ENCODE results near the gene RAB12. TPM values are rescaled to one million over a fixed set of nuclear protein-coding genes. Genes with fewer than 3 reads are reported as not detected.

RAB12 gene
- total and polyA plus RNA-seq, 2 donors from 2014 or later, result 37.7 to 46.7 TPM

GRCh38 chr18:8632386-8632785 lies 23.1 kb downstream of the RAB12 start:
- DNase-seq (no peak), FAIRE-seq (no peak)
- H3K9me3 ChIP-seq (ENCODE audit: control insufficient read depth in 2 of 3, insufficient read depth in 1 of 3, low read length in 3 of 3), result no peaks in the 10 kb centered on the region
- H3K27me3 ChIP-seq (ENCODE audit: control insufficient read depth, insufficient read depth, low read length), result no peaks in the 10 kb centered on the region
- no peak overlapping the region for H3K27ac ChIP-seq (ENCODE audit: low read depth in 2 of 2, low read length in 2 of 2)
- intact Hi-C loops (cut with DNase I), result no loop called here
- no peak overlapping the region for H3K9ac ChIP-seq (ENCODE audit: low read length in 3 of 3)
- no peaks in the 10 kb centered on the region for H3K4me1 ChIP-seq (ENCODE audit: control insufficient read depth in 2 of 3, insufficient read depth in 2 of 3, low read depth in 1 of 3, low read length in 3 of 3)
- TF ChIP-seq CTCF (IDR thresholded peaks at IDR 0.05; ENCODE audit: borderline replicate concordance, extremely low read depth, insufficient read depth), result no peak
- H3K36me3 ChIP-seq (ENCODE audit: control insufficient read depth in 2 of 3, insufficient read depth in 3 of 3, low read length in 3 of 3), result peaks cover 8 to 37% (median 28%) of the 10 kb centered on the region in 3 donors
- H3K4me3 ChIP-seq (ENCODE audit: low read length in 3 of 3), result no peak overlapping the region

DNA sequence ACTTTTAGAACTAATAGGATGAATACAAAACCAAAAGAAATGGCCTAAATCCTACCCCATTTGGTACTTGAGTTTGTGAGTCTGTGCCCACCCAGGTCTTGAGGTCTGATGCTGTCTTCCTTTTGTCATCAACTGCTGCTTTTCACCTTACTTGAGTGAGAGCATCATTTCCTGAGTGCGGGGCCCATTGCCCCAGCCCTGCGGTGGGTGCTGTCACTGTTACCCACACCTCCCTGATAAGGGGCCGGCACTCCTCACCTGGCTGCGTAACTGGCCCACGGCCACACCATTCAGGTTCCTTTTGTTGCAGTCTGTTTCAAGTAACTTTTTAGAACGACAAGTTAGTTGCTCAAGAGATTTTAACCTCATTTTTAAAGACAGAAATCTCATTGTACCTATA lies 25.3 kb downstream of the RAB12 start:
- no peak overlapping the region for H3K27ac ChIP-seq (ENCODE audit: low read depth in 2 of 2, low read length in 2 of 2)
- no peaks in the 10 kb centered on the region for H3K4me1 ChIP-seq (ENCODE audit: control insufficient read depth in 2 of 3, insufficient read depth in 2 of 3, low read depth in 1 of 3, low read length in 3 of 3)
- H3K4me3 ChIP-seq (ENCODE audit: low read length in 3 of 3), result no peak overlapping the region
- no peak for TF ChIP-seq CTCF (IDR thresholded peaks at IDR 0.05; ENCODE audit: borderline replicate concordance, extremely low read depth, insufficient read depth)
- peaks cover 13 to 48% (median 36%) of the 10 kb centered on the region in 3 donors for H3K36me3 ChIP-seq (ENCODE audit: control insufficient read depth in 2 of 3, insufficient read depth in 3 of 3, low read length in 3 of 3)
- FAIRE-seq (no peak), DNase-seq (no peak)
- intact Hi-C loops (cut with DNase I), result no loop called here
- H3K9me3 ChIP-seq (ENCODE audit: control insufficient read depth in 2 of 3, insufficient read depth in 1 of 3, low read length in 3 of 3), result no peaks in the 10 kb centered on the region
- H3K9ac ChIP-seq (ENCODE audit: low read length in 3 of 3), result no peak overlapping the region
- no peaks in the 10 kb centered on the region for H3K27me3 ChIP-seq (ENCODE audit: control insufficient read depth, insufficient read depth, low read length)

- peaks cover 16 to 53% (median 40%) of the 10 kb centered on the region in 3 donors for H3K36me3 ChIP-seq (ENCODE audit: control insufficient read depth in 2 of 3, insufficient read depth in 3 of 3, low read length in 3 of 3)
- H3K4me1 ChIP-seq (ENCODE audit: control insufficient read depth in 2 of 3, insufficient read depth in 2 of 3, low read depth in 1 of 3, low read length in 3 of 3), result no peaks in the 10 kb centered on the region
- intact Hi-C loops (cut with DNase I), result no loop called here
- H3K27ac ChIP-seq (ENCODE audit: low read depth in 2 of 2, low read length in 2 of 2), result no peak overlapping the region
- TF ChIP-seq CTCF (IDR thresholded peaks at IDR 0.05; ENCODE audit: borderline replicate concordance, extremely low read depth, insufficient read depth), result no peak
- no peak overlapping the region for H3K4me3 ChIP-seq (ENCODE audit: low read length in 3 of 3)
- DNase-seq (no peak), FAIRE-seq (no peak)
- H3K27me3 ChIP-seq (ENCODE audit: control insufficient read depth, insufficient read depth, low read length), result no peaks in the 10 kb centered on the region
- no peaks in the 10 kb centered on the region for H3K9me3 ChIP-seq (ENCODE audit: control insufficient read depth in 2 of 3, insufficient read depth in 1 of 3, low read length in 3 of 3)
- no peak overlapping the region for H3K9ac ChIP-seq (ENCODE audit: low read length in 3 of 3)
Measured at GRCh38 chr18:8635087-8635486, 25.9 kb downstream of the RAB12 start.

DNA sequence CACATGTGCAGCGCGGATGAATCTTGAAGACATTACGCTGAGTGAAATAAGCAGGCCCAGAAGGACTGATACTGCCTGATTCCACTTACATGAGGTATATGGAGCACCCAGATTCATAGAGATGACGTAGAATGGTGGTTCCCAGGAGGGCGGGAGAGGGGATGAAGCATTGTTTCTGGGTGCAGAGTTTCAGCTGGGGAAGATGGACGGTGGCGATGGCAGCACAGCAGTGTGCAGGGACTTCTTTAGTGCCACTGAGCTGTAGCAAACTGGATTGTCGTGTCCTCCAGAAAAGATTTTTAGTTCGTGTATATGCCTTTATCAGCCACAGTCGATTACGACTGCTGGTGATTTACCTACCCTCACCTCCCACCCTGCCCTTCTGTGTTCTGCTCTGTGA lies 30.5 kb downstream of the RAB12 start:
- DNase-seq, result no peak
- no peak overlapping the region for H3K4me3 ChIP-seq (ENCODE audit: low read length in 3 of 3)
- H3K27ac ChIP-seq (ENCODE audit: low read depth in 2 of 2, low read length in 2 of 2), result no peak overlapping the region
- H3K9me3 ChIP-seq (ENCODE audit: control insufficient read depth in 2 of 3, insufficient read depth in 1 of 3, low read length in 3 of 3), result no peaks in the 10 kb centered on the region
- H3K27me3 ChIP-seq (ENCODE audit: control insufficient read depth, insufficient read depth, low read length), result no peaks in the 10 kb centered on the region
- no peak for FAIRE-seq
- peaks cover 11 to 33% (median 25%) of the 10 kb centered on the region in 3 donors for H3K36me3 ChIP-seq (ENCODE audit: control insufficient read depth in 2 of 3, insufficient read depth in 3 of 3, low read length in 3 of 3)
- no peak for TF ChIP-seq CTCF (IDR thresholded peaks at IDR 0.05; ENCODE audit: borderline replicate concordance, extremely low read depth, insufficient read depth)
- intact Hi-C loops (cut with DNase I), result no loop called here
- no peaks in the 10 kb centered on the region for H3K4me1 ChIP-seq (ENCODE audit: control insufficient read depth in 2 of 3, insufficient read depth in 2 of 3, low read depth in 1 of 3, low read length in 3 of 3)
- no peak overlapping the region for H3K9ac ChIP-seq (ENCODE audit: low read length in 3 of 3)
